ENCODE measurements around the gene DHRS7B. TPM values are rescaled to one million over a fixed set of nuclear protein-coding genes. Genes with fewer than 3 reads are reported as not detected.
A peak's percentile ranks its signal among the peaks of the same experiment; 100 is the strongest.

The DHRS7B gene, protein sequence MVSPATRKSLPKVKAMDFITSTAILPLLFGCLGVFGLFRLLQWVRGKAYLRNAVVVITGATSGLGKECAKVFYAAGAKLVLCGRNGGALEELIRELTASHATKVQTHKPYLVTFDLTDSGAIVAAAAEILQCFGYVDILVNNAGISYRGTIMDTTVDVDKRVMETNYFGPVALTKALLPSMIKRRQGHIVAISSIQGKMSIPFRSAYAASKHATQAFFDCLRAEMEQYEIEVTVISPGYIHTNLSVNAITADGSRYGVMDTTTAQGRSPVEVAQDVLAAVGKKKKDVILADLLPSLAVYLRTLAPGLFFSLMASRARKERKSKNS
- total RNA-seq (2021) (19.0 and 23.4 TPM in 2 replicates), Bru-seq, nascent RNA (percentile 64 among the genes with signal in this experiment), BruChase-seq, experiment 1, labeled RNA remaining after a 2-hour chase (percentile 62 among the genes with signal in this experiment), BruChase-seq, experiment 2, labeled RNA remaining after a 6-hour chase (percentile 65 among the genes with signal in this experiment)
- long read RNA-seq, transcript DHRS7B-202 (7 exons, 2,175 nt), result major isoform, 37 of 51 reads
- long read RNA-seq, partial matches to known transcripts, result 1 of 51 reads
- long read RNA-seq, other reads (novel, unspliced or antisense), result 6 of 51 reads

DNA sequence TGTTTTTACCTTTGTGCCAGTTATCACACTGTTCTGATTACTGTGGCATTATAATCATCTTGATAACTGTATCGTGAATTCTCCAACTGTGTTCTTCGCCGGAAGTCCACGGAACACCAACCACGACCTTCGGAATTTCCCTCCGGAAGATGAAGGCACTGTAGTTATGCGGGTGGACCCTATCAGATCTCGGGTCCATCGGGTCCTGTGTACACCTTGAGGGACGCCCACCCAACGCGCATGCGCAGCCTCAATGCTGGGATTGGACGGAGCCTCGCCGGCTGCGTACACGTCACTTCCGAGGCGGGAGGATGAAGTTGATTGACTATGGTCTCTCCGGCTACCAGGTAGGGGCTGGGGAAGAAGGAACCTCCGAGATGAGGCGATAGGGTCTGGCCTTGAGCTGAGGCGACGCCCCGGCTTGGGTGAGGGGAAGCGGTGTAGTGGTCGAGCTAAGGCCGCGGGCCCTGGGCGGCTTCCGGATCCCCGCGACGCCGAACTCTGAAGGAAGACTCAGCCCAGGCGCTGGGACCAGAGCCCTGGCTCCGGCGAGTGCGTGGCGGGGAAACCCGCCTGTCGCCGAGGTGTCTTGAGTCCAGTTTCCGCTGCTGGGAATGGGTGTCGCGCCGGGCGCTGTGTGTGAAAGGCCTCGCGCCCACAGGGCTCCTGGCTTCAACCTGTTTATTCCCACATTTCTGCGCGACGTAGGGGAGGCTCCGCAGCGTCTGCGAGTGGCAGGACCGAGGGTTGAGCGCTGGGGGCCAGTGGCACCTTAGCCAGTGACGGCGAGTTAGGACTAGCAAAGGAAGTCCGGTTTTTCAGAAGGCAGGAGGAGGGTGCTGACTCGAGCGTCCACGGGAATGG, at the start of gene DHRS7B:
DHRS7B (plus strand) TSS at position 320 of the 864 bp plus-strand sequence; CDS start at position 328, 8 bp downstream.
- Histone ChIP-seq H3K27ac (ENCODE audit: low read depth, low read length, poor library complexity, severe bottlenecking) (peak within 1 kb of the TSS; percentile 69), H3K4me1 (ENCODE audit: insufficient read depth, low read length, poor library complexity, severe bottlenecking) (peaks cover 12% of the 10 kb centered on the region), H3K4me3 (ENCODE audit: low read depth, low read length, poor library complexity, severe bottlenecking) (peak within 1 kb of the TSS; percentile 78), H3K9me3 (ENCODE audit: low read depth, low read length, poor library complexity, severe bottlenecking) (no peaks in the 10 kb centered on the region), H3K27me3 (replicated peaks; ENCODE audit: insufficient read depth, low read depth, low read length, poor library complexity) (no peaks in the 10 kb centered on the region), H3K36me3 (ENCODE audit: insufficient read depth, low read length, poor library complexity, severe bottlenecking) (no peaks in the 10 kb centered on the region)
- ChIA-PET POLR2A (ENCODE audit: low non-redundant PET) (interaction anchor here (0.6 kb wide), 2 partner anchors 43 to 160 kb away, joined by 3 read pairs; no protein-coding TSS in a partner anchor), CTCF (interaction anchor here (1.0 kb wide), 1 partner anchor 384 kb away, joined by 3 read pairs; no protein-coding TSS in a partner anchor)
- DNase-seq (ENCODE audit: low spot score), result peak; percentile 97
- intact Hi-C loops (cut with micrococcal nuclease; ENCODE audit: unreplicated experiment), result no loop called here
- BruUV-seq (replicated peaks), result TSS peak; percentile 89
- TF ChIP-seq, protein P1, sequence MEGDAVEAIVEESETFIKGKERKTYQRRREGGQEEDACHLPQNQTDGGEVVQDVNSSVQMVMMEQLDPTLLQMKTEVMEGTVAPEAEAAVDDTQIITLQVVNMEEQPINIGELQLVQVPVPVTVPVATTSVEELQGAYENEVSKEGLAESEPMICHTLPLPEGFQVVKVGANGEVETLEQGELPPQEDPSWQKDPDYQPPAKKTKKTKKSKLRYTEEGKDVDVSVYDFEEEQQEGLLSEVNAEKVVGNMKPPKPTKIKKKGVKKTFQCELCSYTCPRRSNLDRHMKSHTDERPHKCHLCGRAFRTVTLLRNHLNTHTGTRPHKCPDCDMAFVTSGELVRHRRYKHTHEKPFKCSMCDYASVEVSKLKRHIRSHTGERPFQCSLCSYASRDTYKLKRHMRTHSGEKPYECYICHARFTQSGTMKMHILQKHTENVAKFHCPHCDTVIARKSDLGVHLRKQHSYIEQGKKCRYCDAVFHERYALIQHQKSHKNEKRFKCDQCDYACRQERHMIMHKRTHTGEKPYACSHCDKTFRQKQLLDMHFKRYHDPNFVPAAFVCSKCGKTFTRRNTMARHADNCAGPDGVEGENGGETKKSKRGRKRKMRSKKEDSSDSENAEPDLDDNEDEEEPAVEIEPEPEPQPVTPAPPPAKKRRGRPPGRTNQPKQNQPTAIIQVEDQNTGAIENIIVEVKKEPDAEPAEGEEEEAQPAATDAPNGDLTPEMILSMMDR (conservative IDR thresholded peaks at IDR 0.05; ENCODE audit: low read depth, low read length), result no peak
- TF ChIP-seq EZH2 (IDR thresholded peaks at IDR 0.05; ENCODE audit: borderline replicate concordance, low read depth, low read length, poor library complexity, severe bottlenecking), result no peak

DNA sequence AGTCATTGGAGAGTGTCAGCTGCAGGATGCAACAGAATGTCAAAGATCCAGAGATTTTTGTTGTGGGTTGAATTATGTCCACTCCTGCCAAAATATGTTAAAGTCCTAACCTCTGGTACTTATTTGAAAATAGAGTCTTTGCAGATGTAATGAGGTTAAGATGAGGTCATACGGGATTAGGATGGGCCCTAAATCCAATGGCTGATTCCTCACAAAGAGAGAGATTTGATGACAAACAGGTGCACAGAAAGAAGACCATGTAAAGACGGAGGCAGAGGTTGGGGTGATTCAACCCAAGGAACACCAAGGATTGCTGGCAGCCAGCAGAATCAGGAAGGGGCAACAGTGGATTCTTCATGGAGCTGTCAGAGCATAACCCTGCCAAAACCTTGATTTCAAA, 49.5 kb upstream of the DHRS7B start:
- Histone ChIP-seq H3K4me1 (ENCODE audit: insufficient read depth, low read length, poor library complexity, severe bottlenecking) (peaks cover 3% of the 10 kb centered on the region), H3K27ac (ENCODE audit: low read depth, low read length, poor library complexity, severe bottlenecking) (no peak overlapping the region), H3K4me3 (ENCODE audit: low read depth, low read length, poor library complexity, severe bottlenecking) (no peak overlapping the region), H3K36me3 (ENCODE audit: insufficient read depth, low read length, poor library complexity, severe bottlenecking) (no peaks in the 10 kb centered on the region), H3K27me3 (replicated peaks; ENCODE audit: insufficient read depth, low read depth, low read length, poor library complexity) (no peaks in the 10 kb centered on the region), H3K9me3 (ENCODE audit: low read depth, low read length, poor library complexity, severe bottlenecking) (no peaks in the 10 kb centered on the region)
- no peak for DNase-seq (ENCODE audit: low spot score)
- ChIA-PET POLR2A (ENCODE audit: low non-redundant PET) (no interaction called here), CTCF (no interaction called here)
- intact Hi-C loops (cut with micrococcal nuclease; ENCODE audit: unreplicated experiment), result no loop called here
- no TSS peak for BruUV-seq (replicated peaks)
- TF ChIP-seq EZH2 (IDR thresholded peaks at IDR 0.05; ENCODE audit: borderline replicate concordance, low read depth, low read length, poor library complexity, severe bottlenecking), result no peak
- TF ChIP-seq, protein P1 (conservative IDR thresholded peaks at IDR 0.05; ENCODE audit: low read depth, low read length), result no peak

DNA sequence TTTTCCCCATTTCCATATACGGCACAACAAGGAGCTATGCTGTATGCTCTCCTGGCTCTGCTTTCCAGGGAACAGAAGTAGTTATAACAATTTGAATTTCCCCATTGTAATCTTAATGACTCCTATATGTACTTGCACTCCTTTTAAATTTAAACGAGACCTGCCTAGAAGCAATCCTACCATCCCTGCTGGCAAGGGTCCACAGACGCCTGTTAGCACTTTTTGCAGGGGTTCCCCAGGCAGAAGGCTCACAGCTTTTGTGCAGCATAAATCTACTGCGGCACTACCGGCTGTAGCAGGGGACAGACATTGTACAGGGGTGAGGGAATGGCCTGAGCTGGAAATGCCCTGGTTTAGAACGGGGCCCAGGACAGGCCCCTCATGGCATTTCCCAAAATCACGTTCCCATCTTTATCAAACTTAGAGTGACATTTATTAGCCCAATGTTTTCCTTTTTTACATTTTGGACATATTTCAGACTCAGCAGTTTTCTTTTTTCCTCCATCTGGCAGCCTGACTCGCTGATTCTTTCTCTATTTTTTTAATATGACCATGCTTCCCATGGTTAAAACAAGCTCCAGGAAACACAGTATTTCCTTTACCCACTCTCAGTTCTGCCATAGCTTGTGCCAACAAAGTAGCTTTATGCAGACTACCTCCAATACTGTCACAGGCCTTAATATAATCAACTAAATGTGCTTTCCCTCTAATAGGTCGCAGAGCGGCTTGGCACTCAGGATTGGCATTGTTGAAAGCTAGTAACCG, 48.6 kb upstream of the DHRS7B start:
- Histone ChIP-seq H3K9me3 (ENCODE audit: low read depth, low read length, poor library complexity, severe bottlenecking) (no peaks in the 10 kb centered on the region), H3K36me3 (ENCODE audit: insufficient read depth, low read length, poor library complexity, severe bottlenecking) (no peaks in the 10 kb centered on the region), H3K4me1 (ENCODE audit: insufficient read depth, low read length, poor library complexity, severe bottlenecking) (peaks cover 3% of the 10 kb centered on the region), H3K4me3 (ENCODE audit: low read depth, low read length, poor library complexity, severe bottlenecking) (no peak overlapping the region), H3K27ac (ENCODE audit: low read depth, low read length, poor library complexity, severe bottlenecking) (no peak overlapping the region), H3K27me3 (replicated peaks; ENCODE audit: insufficient read depth, low read depth, low read length, poor library complexity) (no peaks in the 10 kb centered on the region)
- no peak for TF ChIP-seq EZH2 (IDR thresholded peaks at IDR 0.05; ENCODE audit: borderline replicate concordance, low read depth, low read length, poor library complexity, severe bottlenecking)
- TF ChIP-seq, protein P1 (conservative IDR thresholded peaks at IDR 0.05; ENCODE audit: low read depth, low read length), result no peak
- DNase-seq (ENCODE audit: low spot score), result no peak
- no TSS peak for BruUV-seq (replicated peaks)
- CTCF ChIA-PET, result no interaction called here
- intact Hi-C loops (cut with micrococcal nuclease; ENCODE audit: unreplicated experiment), result no loop called here
- POLR2A ChIA-PET (ENCODE audit: low non-redundant PET), result no interaction called here

Measured in A673 (cell line).